Endothelial cell of umbilical vein (primary cell): ENCODE data around the gene STRN3. TPM values are rescaled to one million over a fixed set of nuclear protein-coding genes. Genes with fewer than 3 reads are reported as not detected.

Experiments used
- BruUV-seq: library from RNA; stranded (reverse); fragments of 400-500 nt; replicated peaks from 2 replicates; lab custom pipeline; 2021; lab: Mats Ljungman, UMichigan
- CTCF ChIA-PET: fragments of 300-600, 350-600 bp; sonication (Branson Sonifier 250); formaldehyde crosslinking; loops from one replicate; lab custom pipeline; 2021; ENCODE audit warnings: antibody characterized with exemption, inconsistent platforms; lab: Charles Lee
- POLR2A ChIA-PET: fragments of 300-600, 350-600 bp; sonication (Branson Sonifier 250); formaldehyde crosslinking; loops from one replicate; lab custom pipeline; 2021; ENCODE audit warnings: antibody characterized with exemption, inconsistent platforms; lab: Charles Lee
- DNase-seq: peaks from one replicate; pipeline ENCODE4 v3.0.0-alpha.2; 2011; ENCODE audit warnings: low read depth, low spot score
- FAIRE-seq: peaks from 2 replicates; lab custom pipeline; 2011; peaks lifted over from hg19 to GRCh38; lab: Jason Lieb, UNC
- H2AFZ ChIP-seq: 2 replicates; pipeline ENCODE4 v1.6.0; 2012; ENCODE audit warnings: low read depth, low read length, control low read depth, inconsistent platforms
- H3K27ac ChIP-seq: 2 replicates; pipeline ENCODE4 v1.5.1; 2011; ENCODE audit warnings: low read depth, mild to moderate bottlenecking, control low read depth, low read length, moderate library complexity; ENCODE audit not compliant: insufficient read depth
- H3K27me3 ChIP-seq, 2 experiments: 2 replicates each; pipeline versions ENCODE4 v1.6.0 to v1.6.1; 2011; ENCODE audit warnings: low read length in 2 of 2, mixed read lengths in 1 of 2; ENCODE audit not compliant: control insufficient read depth in 2 of 2, insufficient read depth in 2 of 2
- H3K36me3 ChIP-seq, 2 experiments: 2 replicates in 1 of 2; 3 replicates in 1 of 2; pipeline ENCODE4 v1.5.1; 2011; ENCODE audit warnings: low read length in 2 of 2, mild to moderate bottlenecking in 1 of 2, moderate library complexity in 1 of 2; ENCODE audit not compliant: control insufficient read depth in 2 of 2, insufficient read depth in 2 of 2; ENCODE audit errors: extremely low read depth in 1 of 2
- H3K4me1 ChIP-seq: 3 replicates; pipeline ENCODE4 v1.5.1; 2011; ENCODE audit warnings: mild to moderate bottlenecking, low read length; ENCODE audit not compliant: control insufficient read depth, insufficient read depth; ENCODE audit errors: extremely low read depth
- H3K4me2 ChIP-seq: 2 replicates; pipeline ENCODE4 v1.6.1; 2011; ENCODE audit warnings: low read length, control low read depth, mixed read lengths; ENCODE audit not compliant: insufficient read depth
- H3K4me3 ChIP-seq, 3 experiments: fragments of 200-600 bp in 1 of 3; sonication (generic), shearing (Covaris generic) in 1 of 3; replicated peaks in 1 of 3; 2 replicates each; pipeline ENCODE4 v1.5.1; 2011 to 2016; ENCODE audit warnings: control low read depth in 3 of 3, low read length in 3 of 3, mild to moderate bottlenecking in 2 of 3, inconsistent platforms in 1 of 3, low read depth in 1 of 3, moderate library complexity in 1 of 3; ENCODE audit not compliant: insufficient read depth in 1 of 3
- H3K79me2 ChIP-seq: 2 replicates; pipeline ENCODE4 v1.6.0; 2012; ENCODE audit warnings: low read length, inconsistent platforms; ENCODE audit not compliant: control insufficient read depth, insufficient read depth
- H3K9ac ChIP-seq: replicated peaks from 2 replicates; pipeline ENCODE3; 2011; ENCODE audit warnings: low read length, control low read depth; ENCODE audit not compliant: insufficient read depth; ENCODE audit errors: extremely low read depth
- H3K9me1 ChIP-seq: replicated peaks from 3 replicates; pipeline ENCODE4 v1.6.0; 2011; ENCODE audit warnings: mild to moderate bottlenecking, low read length; ENCODE audit not compliant: control insufficient read depth, insufficient read depth; ENCODE audit errors: extremely low read depth
- H3K9me3 ChIP-seq: replicated peaks from 2 replicates; pipeline ENCODE4 v1.5.1; 2012; ENCODE audit warnings: low read length, inconsistent platforms; ENCODE audit not compliant: control insufficient read depth, insufficient read depth
- H4K20me1 ChIP-seq: replicated peaks from 2 replicates; pipeline ENCODE3; 2011; ENCODE audit warnings: mild to moderate bottlenecking, low read length; ENCODE audit not compliant: control insufficient read depth, insufficient read depth; ENCODE audit errors: extremely low read depth
- CTCF ChIP-seq, 2 donors: IDR thresholded peaks; 1 replicate in 1 of 2; 2 replicates in 1 of 2; pipeline ENCODE4 v1.5.1; 2011; ENCODE audit warnings: low read length in 2 of 2, mild to moderate bottlenecking in 2 of 2, moderate library complexity in 2 of 2, control low read depth in 1 of 2, inconsistent platforms in 1 of 2, low read depth in 1 of 2; ENCODE audit not compliant: insufficient read depth in 1 of 2; ENCODE audit errors: extremely low read depth in 1 of 2
- EZH2 ChIP-seq: IDR thresholded peaks from 2 replicates; pipeline ENCODE4 v1.6.1; 2012; ENCODE audit warnings: borderline replicate concordance, low read depth, mild to moderate bottlenecking, moderate library complexity, low read length, inconsistent platforms; ENCODE audit not compliant: severe bottlenecking
- FOS ChIP-seq: IDR thresholded peaks from 2 replicates; pipeline ENCODE4 v1.6.1; 2011; ENCODE audit warnings: mild to moderate bottlenecking, low read length, moderate library complexity, borderline replicate concordance; ENCODE audit not compliant: insufficient read depth
- GATA2 ChIP-seq: IDR thresholded peaks from 2 replicates; pipeline ENCODE4 v1.7.0; 2011; ENCODE audit warnings: low read depth, mild to moderate bottlenecking, moderate library complexity, mixed read lengths, low read length; ENCODE audit not compliant: insufficient read length, insufficient read depth
- JUN ChIP-seq: IDR thresholded peaks from 2 replicates; pipeline ENCODE4 v1.6.1; 2011; ENCODE audit warnings: borderline replicate concordance, low read depth; ENCODE audit not compliant: insufficient read length, insufficient read depth
- MAX ChIP-seq: IDR thresholded peaks from 2 replicates; pipeline ENCODE4 v1.6.1; 2011; ENCODE audit not compliant: insufficient read depth, insufficient read length
- MYC ChIP-seq: IDR thresholded peaks from one replicate; pipeline ENCODE4 v1.6.1; 2011; ENCODE audit warnings: mild to moderate bottlenecking, low read depth, low read length
- POLR2A ChIP-seq: IDR thresholded peaks from 2 replicates; pipeline ENCODE4 v1.6.1; 2012; ENCODE audit warnings: low read depth, mild to moderate bottlenecking, control low read depth, low read length
- POLR2AphosphoS5 ChIP-seq: IDR thresholded peaks from 2 replicates; pipeline ENCODE4 v1.6.1; 2012; ENCODE audit warnings: low read depth, mild to moderate bottlenecking, control low read depth, low read length, moderate library complexity; ENCODE audit not compliant: insufficient read depth
- dilution Hi-C: fragments of 300-500 bp; cut with MboI; formaldehyde crosslinking; loops from one replicate; pipeline ENCODE4 v1.15.0; 2019; ENCODE audit warnings: low sequenced_read_pairs; ENCODE audit not compliant: extremely low pct_ligation_motif_present
- intact Hi-C: fragments of 100-400 bp; cut with micrococcal nuclease; formaldehyde crosslinking; loops from one replicate; pipeline ENCODE4 v1.10.0; 2022
- polyA plus RNA-seq, 4 experiments: library from polyadenylated mRNA; depleted of rRNA in 3 of 4; stranded (reverse) in 3 of 4; unstranded in 1 of 4; fragments of >200 nt; gene quantifications; 2 replicates each; pipeline versions ENCODE4 v1.2.1 to v1.2.3, GENCODE V29; 2011 to 2012; ENCODE audit warnings: missing spikeins in 1 of 4
- total RNA-seq: library from RNA; stranded (reverse); gene quantifications from 2 replicates; pipeline ENCODE4 v1.2.3, GENCODE V29; 2021

Gene STRN3
- total and polyA plus RNA-seq, 2 donors (not counting 3 experiments of a cell fraction or from before 2014, with no cell fraction given), result 8.4 to 35.1 TPM

- ChIA-PET POLR2A (no interaction called here), CTCF (interaction anchor here (0.9 to 4.0 kb wide), 5 partner anchors 8 to 34 kb away, joined by 3 to 19 read pairs (median 4); no protein-coding TSS in a partner anchor)
- no peak overlapping the region for H3K9ac ChIP-seq
- intact Hi-C loops, result no loop called here
- peaks cover 2 to 6% of the 10 kb centered on the region in 2 experiments for H3K36me3 ChIP-seq
- H3K27me3 ChIP-seq, result no peaks in the 10 kb centered on the region
- H3K9me1 ChIP-seq, result no peaks in the 10 kb centered on the region
- H3K79me2 ChIP-seq, result peaks cover 3% of the 10 kb centered on the region
- no peak for DNase-seq
- FAIRE-seq, result no peak
- no TSS peak for BruUV-seq
- dilution Hi-C loops, result no loop called here
- H3K9me3 ChIP-seq, result no peaks in the 10 kb centered on the region
- no peaks in the 10 kb centered on the region for H4K20me1 ChIP-seq
- H3K4me1 ChIP-seq, result no peaks in the 10 kb centered on the region
- H3K4me2 ChIP-seq, result no peak overlapping the region
- H3K27ac ChIP-seq, result no peak overlapping the region
- no peak overlapping the region for H2AFZ ChIP-seq
- no peak overlapping the region for H3K4me3 ChIP-seq
- TF ChIP-seq POLR2AphosphoS5 (no peak), CTCF (IDR thresholded peaks at IDR 0.05; ENCODE audit: extremely low read depth in 1 of 2, insufficient read depth in 1 of 2, low read depth in 1 of 2, low read length in 2 of 2) (no peak), EZH2 (no peak), FOS (no peak), GATA2 (no peak), JUN (no peak), POLR2A (no peak), MAX (no peak), MYC (no peak)
These were observed 111.4 kb downstream of the STRN3 start for GRCh38 chr14:30914812-30915211.
